EL (cell line): ENCODE results near the gene PPP6R3.
"Not testable (repeated sequence)": the region's sequence is repeated elsewhere in the genome, so short reads cannot be mapped to it uniquely, and the experiment has no call there.

ENCODE experiments used
- DNase-seq: peaks from one replicate; pipeline ENCODE4 v3.0.0-alpha.2; 2016

Gene PPP6R3

DNA sequence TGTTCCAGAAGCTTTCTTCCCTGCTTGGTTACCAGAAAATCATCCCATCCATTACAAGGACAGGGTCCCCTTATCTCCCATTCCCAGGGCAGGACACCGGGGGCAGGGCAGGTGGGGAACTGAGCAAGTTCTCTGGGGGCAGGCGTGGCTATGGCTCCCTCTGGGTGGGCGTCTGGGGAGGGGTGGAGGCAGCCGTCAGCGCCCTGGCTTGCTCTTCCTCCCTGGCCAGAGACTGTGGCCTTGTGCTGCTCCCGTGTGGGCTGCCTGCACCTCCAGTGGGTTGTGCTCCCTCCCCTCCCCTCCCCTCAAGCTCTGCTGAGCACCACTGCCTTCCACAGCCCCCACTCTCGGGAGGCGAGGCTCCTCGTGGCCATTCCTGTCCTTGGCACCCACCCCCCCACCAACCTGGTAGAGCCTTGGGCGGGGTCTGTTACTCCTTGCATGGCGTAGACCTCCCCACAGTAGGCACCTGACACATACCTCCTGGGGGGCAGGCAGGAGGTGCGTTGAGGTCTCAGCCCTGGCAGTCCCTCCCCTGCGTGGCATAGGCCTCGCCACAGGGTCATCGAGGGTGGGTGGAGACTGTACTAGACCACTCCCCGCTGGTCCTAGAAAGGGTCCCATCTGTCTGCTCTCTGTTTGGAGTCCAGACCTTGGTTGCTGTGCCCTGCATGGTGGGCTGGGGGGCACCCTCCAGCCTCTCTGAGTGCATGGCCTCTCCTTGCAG lies 24.2 kb upstream of the PPP6R3 start:
- DNase-seq: no peak

DNA sequence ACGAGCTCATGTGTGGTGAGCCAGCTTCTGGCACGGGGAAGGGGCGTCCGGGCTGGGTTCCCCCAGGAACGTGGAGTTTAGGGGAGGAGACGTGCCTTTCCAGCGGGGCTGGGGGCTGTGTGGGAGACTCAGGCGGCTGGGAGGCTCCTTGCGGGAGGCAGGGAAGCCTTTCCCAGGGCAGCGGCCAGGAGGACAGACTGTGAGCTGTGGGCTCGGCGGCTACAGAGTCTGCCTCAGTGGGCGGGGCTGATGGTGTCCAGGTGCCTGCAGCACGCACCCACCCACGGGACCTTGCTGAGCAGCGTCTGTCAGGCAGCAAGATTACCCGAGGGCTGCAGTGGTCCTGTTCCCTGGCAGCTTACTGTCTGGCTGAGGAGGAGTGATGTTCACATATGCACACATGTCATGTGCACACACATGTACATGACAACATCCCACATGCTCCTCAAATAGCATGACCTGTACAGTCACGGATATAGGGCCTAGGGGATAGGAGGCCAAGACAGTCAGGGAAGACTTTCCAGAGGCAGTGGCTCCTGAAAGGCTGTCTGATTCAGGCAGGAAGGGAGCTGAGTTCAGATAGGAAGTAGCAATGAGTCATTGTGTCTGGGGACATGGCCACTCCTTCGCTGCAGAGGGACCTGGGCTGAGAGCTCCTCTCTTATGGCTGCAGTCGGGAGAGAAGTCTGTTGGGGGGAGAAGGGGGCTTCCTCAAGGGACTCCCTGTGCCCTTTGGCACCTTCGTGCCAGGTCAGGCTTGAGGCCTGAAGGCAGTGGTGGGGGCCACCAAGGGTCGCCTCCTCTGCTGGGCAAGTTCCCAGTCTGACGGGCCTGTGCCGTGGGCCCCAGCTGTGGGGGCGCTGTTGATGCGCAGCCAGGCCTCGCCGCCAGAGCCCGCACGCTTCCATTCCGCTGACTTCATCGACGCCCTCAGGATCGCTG lies 23.3 kb upstream of the PPP6R3 start:
- peak; percentile 77 for DNase-seq

DNA sequence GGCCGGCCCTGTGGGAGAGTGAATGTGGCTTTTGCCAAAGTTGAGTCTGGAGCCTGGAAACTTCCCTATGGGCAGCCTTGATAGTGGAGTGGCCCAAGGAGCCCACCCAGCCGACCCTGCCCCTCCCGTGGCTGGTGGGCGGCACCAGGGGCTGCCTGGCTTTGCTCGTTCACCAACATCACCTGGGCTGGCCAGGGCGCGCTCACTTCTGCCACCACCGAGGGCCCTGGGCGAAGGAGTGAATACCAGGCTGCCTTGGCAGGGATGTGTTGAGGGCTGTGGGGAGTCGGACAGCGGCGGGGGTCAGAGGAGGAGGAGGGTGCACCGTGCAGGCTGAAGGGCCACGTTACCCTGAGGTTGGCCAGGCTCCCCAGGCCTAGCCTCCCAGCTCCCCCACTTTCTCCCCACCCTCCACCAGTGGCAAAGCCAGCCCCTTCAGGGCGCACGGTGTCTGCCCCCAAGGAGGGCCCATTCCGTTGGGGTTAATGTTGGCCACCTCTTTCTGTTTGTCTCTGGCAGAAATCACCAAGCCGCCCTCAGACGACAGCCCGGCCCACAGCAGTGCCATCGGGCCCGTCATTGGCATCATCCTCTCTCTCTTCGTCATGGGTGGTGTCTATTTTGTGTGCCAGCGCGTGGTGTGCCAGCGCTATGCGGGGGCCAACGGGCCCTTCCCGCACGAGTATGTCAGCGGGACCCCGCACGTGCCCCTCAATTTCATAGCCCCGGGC lies 22.5 kb upstream of the PPP6R3 start:
- DNase-seq: no peak

DNA sequence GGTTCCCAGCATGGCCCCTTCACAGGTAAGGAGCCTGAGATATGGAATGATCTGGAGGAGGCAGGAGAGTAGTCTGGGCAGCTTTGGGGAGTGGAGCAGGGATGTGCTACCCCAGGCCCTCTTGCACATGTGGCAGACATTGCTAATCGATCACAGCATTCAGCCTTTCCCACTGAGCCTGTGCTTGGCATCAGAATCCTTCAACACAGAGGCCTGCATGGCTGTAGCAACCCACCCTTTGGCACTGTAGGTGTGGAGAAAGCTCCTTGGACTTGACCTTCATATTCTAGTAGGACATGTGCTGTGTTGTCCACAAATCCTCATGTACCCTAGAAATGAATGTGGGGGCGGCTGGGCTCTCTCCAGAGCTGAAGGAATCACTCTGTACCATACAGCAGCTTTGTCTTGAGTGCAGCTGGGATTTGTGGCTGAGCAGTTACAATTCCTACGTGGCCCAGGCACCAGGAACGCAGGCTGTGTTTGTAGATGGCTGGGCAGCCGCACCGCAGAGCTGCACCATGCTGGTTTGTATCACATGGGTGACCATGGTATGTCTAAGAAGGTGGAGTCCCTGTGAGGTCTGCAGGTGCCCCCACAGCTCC lies 21.8 kb upstream of the PPP6R3 start:
- DNase-seq: no peak

DNA sequence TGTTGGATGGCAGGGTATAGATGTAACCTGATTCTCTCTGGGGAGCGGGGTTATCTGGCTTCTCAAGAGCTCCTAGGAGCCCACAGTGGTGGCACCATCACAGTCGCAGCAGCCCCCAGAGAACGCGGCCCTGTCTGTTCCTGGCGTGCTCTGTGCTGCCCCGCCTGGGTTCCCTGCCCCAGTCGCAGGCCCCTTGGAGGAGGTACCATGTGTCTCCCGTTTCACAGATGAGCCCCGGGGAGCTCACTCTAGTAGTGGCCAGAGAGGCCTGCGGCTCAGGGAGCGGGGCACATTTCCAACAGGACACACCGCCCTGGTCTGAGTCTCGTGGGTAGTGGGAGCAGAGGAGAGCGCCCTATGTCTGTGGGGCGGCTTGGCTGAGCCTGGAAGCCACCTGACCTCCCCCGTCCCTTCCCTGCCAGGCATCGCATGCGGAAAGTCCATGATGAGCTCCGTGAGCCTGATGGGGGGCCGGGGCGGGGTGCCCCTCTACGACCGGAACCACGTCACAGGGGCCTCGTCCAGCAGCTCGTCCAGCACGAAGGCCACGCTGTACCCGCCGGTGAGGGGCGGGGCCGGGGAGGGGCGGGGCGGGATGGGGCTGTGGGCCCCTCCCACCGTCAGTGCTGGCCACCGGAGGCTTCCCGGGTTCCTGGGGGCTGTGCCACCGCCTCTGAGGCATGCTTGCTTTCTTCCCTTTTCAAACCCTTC lies 21.0 kb upstream of the PPP6R3 start:
- no peak for DNase-seq

DNA sequence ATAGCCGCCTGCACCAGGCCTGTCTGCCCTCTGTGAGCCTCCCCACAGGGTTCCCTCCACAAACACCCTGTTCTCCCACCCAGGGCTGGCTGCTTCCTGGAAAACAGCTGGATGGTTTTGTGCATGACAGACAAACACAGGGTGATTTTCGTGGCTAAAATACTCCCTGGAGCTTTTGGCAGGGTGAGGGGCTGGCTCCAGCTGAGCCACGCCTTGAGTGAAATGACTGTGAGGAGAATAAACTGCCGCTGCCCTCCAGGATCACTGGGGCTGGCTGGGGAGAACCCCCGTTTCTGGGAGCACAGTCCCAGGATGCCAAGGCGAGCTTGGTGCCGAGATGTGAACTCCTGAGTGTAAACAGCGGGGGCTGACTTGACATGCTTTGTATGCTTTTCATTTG lies 20.3 kb upstream of the PPP6R3 start:
- DNase-seq: no peak

DNA sequence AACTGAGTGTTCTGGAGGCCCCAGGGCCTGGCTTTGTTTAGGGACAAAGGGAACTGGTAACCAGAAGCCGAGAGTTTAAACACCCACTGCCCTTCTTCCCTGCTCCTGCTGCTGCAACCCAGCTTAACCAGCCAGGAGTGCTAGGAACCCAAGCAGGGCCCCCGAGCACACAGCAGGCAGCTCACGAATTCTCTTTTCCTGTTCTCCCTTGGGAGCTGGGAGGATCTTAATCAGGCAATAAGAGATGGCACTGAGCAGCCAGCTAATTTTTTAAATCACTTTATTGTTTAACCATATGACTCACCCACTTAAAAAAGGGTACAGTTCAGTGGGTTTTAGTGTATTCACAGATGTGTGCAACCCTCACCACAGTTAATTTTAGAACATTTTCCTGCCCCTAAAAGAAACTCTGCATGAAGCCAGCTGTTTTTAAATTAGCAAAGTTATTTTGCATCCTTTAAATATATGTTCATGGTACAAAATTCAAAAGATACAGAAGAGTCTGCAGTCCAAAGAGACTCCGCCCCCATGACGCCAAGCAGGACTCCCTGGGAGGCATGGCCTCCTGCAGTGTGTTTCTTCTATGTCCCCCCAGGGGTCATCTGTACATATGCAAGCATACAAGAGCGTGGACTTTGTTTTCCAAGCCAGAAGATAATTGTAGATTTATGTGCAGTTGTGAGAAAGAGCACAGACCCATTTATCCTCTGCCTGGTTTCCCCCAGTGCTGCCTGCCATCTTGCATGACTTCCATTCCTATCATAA lies 18.9 kb upstream of the PPP6R3 start:
- DNase-seq: no peak

DNA sequence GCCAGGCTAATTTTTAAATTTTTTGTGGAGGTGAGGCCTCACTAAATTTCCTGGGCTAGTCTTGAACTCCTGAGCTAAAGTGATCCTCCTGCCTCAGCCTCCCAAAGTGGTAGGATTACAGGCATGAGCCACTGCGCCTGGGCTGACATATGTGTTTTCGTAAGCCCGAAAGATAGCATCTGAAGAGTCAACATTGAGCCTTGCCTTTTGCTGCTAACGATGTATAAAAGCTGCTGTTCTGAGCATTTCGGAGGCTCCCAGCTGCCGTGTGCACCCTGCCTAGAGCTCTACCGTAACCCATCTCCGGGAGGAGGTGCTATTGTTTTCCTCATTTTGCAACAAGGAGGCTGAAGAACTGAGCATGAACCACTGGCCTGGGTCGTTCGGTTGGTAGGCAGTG lies 18.1 kb upstream of the PPP6R3 start:
- no peak for DNase-seq

DNA sequence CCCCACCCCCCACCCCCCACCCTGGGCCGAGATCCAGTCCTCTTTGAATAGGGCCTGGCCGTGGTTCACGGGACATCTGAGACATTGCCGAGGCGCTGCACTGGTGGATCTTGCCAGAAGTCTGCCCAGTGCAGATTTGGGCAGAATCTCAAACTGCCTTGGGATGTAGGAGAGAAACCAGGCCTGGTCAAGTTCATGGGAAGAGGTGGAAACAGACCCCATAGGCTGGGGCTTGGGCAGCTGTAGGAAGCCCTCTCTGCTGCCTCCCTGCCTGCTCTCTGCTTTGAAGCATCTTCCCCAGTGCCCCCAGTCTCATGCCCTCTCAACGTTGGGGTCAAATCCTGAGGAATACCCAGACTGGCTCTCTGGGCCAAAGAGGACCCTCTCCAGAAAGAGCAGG lies 16.0 kb upstream of the PPP6R3 start:
- DNase-seq: no peak

DNA sequence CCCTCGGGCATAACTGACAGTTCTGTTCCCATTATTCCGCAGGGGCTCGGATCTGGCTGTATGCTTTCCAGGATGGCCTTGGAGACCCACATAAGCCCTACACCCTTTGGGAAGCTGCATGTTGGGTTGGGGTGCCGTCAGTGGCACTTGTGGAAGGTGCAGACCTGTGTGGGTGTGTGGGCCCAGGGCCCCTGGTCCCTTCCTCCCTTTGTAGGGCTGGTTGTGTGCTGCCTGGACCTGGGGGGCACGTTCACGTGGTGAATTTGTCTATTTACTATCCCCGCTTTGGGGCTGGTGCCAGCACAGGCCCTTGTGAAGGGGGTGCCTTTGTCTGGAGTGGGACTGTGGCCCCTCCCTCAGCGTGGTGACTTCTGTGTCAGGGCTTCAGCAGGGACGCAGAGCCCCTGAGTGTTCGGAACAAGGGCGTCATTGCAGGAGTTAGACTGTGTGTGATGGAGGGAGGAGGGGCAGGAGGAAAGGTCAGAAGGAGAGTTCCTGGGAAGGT lies 15.0 kb upstream of the PPP6R3 start:
- no peak for DNase-seq

DNA sequence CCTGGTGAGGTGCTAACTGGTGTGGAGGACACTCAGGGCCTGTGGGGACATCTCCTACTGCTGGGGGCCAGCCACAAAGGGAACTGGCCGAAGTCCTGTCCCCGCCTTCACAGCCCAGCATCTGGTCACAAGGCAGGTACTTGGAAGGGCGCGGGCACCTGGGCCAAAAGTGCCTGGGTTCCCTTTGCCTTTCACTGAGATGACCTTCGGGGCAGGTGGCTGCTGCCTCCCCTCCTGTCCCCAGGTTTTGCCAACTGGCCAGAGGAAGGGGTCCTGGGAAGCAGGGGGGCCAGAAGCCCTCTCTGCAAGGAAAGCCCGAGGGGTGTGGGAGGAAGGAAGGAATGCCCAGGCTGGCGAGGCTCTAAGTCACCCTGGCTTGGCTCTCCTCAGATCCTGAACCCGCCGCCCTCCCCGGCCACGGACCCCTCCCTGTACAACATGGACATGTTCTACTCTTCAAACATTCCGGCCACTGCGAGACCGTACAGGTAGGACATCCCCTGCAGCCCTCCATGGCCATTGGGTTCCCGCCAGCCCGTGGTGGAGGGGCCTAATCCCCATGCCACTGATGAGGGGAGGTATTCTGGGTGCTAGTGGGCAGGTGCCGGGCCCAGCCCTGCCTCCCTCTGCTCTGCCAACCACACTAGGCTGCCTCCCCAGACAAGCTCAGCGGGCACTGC lies 14.4 kb upstream of the PPP6R3 start:
- DNase-seq: no peak

DNA sequence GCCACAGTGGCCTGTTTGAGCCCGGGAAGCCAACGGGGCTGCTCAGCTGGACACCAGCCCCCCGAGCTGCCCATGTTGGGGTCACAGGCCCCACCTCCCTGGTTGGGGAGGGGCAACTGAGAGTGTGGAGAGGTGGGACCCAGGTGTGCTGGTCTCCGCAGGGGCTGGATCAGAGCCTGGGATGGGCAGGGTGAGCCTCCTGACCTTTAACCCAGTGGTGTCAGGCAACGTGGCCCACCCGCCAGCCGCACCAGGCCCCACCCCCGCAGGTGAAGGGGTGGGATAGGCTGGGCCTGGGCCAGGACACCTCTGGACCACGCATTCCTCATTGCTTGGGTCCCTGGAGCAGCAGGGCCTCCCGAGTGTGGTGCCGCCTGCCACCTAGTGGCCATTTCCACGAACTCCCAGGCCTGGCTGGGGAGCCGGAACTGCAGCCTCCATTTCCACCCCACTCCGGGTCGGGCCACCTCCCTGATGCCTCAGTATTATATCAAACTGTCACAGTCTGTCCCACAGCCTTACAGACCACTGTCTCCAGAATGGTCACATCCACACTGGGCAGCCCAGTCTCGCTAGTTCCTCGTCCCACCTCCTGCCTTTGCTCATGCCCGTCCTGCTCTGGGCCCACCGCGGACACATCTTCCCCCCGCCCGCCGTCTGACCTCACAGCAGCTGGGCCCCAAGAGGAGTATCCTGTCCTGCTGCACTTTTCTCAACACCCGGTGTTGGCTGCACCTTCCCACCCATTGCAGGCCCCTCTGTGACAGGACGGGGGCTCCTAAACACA lies 13.3 kb upstream of the PPP6R3 start:
- peak; percentile 70 for DNase-seq

DNA sequence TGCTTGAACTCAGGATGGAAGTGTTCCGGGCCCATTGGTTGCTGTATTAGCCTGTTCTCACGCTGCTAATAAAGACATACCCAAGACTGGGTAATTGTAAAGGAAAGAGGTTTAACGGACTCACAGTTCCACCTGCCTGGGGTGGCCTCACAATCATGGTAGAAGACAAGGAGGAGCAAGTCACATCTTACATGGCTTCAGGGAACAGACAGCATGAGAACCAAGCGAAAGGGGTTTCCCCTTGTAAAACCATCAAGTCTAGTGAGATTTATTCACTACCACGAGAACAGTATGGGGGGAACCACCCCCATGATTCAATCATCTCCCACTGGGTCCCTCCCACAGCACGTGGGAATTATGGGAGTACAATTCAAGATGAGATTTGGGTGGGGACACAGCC lies 12.6 kb upstream of the PPP6R3 start:
- DNase-seq: not testable (repeated sequence)

DNA sequence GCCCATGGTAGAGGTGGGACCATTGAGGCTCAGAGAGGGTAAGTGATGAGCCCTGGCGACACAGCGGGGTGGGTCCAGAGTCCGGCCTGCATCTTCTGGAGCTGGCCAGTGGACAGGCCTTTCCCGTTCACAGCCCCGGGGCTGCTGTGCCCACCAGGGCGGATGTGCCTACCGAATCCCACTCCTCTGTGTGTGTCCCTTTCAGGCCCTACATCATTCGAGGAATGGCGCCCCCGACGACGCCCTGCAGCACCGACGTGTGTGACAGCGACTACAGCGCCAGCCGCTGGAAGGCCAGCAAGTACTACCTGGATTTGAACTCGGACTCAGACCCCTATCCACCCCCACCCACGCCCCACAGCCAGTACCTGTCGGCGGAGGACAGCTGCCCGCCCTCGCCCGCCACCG lies 11.9 kb upstream of the PPP6R3 start:
- no peak for DNase-seq

DNA sequence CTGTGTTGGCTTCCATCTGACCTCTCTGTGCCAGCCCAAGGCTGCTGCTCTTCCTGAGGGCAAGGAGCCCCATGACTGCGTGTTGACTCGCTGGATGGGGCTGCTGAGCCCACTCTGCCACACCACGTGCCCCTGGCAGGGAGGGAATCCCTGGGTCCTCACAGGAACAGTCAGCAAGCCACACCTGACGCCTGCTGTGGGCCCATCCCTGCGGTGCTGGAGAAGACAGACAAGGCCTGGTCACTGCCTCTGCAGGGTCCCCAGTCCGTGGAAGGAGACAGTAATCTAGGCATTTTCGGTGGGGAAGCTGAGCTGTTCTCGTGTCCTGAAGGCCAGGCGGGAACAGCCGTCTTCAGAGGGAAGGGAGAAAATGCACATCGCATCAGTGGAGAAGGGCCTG lies 10.6 kb upstream of the PPP6R3 start:
- no peak for DNase-seq

DNA sequence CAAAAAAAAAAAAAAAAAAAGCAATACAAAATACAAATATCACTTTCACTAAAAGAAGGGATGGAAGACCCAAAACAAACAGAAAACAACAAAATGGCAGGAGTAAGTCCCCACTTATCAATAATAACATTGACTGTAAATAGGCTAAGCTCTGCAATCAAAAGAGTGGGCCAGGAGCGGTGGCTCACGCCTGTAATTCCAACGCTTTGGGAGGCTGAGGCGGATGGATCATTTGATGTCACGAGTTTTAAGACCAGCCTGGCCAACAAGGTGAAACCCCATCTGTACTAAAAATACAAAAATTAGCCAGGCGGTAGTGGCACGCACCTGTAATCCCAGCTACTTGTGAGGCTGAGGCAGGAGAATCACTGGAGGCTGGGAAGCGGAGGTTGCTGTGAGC lies 9.8 kb upstream of the PPP6R3 start:
- no peak for DNase-seq

DNA sequence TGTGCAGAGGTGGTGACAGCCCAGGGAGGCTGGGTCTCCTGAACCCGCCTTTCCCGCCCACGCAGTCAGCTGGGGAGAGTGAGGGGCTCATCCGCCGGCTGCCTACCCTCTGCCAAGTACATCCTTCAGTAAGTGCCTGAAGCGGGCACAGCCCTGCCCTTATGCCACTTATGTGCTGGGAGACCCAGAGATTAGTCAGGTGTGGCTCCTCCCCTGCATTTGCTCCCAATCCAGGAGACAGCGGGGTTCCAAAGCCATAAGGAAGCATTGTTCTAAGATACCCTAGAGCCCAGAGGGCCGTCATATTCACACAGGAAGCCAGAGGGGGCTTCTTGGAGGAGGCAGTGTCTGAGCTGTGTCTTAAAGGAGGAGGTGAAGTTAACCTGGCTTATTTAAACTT lies 5.8 kb upstream of the PPP6R3 start:
- DNase-seq: no peak

DNA sequence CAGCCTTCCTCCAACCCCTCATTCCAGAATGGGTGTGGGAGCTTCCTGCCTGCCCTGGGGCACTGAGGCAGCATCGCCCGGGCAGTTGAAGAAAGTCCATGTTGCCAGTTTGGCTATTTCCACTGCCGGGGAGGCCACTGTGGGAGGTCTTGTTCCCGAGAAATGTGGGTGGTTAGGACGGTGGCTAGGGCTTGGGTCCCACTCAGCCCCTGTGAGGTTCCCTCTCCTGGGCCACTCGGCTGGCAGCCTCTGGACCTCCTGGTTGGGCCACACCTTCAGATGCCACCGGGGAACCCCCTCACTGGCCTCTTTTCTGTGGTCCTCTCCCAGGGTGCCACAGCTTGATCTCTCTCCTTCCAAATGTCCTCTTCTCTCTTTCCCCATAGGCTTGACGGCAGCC lies 5.1 kb upstream of the PPP6R3 start:
- no peak for DNase-seq

DNA sequence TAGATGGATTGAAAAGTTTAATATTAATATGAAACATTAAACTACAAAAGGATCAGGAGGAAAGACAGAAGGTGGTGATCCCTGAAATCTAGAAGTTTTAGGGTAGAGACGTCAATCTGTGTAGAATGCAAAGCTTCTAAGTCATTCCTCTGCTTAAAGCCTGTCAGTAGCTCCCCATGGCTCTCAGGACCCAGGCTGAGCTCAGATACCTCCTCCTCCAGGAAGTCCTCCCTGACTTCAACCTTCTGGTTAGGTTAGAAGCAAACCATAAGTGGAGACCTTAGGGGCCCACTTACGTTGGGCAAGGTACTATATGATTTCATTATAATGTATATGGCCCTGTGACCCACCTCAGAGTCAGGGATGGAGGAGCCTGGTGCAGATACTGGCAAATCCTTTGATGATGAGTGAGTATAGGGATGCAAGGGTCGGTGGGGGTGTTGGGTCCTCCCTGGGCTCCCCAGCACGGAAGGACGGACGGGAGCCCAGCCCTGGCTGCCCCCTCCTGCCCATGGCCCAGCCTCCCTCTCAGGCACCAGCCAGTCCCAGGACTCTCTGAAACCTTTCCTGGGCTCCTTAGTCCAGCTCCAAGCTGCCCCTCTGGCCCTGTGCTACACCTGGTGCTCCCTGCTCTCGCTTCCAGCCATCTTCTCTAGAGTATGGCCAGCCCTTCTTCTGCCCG lies 3.2 kb upstream of the PPP6R3 start:
- DNase-seq: no peak

DNA sequence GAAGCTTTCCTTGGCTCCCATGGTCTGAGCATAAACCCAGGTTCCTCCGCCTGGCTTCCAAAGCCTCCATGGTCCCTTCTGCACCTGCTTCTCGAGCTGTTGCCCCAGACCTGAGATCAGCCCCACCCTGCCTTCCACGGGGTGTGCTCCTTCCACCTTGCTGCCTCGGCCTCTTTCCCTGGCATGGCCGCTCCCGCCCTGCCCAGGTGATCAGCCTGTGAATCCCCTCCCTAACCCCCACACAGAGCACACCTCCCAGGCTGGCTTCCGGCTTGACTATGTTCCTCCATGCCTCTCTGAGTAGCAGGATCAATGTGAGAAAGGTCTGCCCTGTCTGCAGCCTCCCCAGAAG lies 2.7 kb upstream of the PPP6R3 start:
- DNase-seq: no peak
